Keratinocyte (primary cell): ENCODE measurements around the gene TMA7B. TPM values are rescaled to one million over a fixed set of nuclear protein-coding genes. Genes with fewer than 3 reads are reported as not detected.

Experiments
- DNase-seq: peaks from one replicate; pipeline ENCODE4 v3.0.0-alpha.2; 2011; ENCODE audit warnings: low read depth, missing footprints, low spot score
- FAIRE-seq: peaks from 2 replicates; lab custom pipeline; 2011; peaks lifted over from hg19 to GRCh38; lab: Jason Lieb, UNC
- H2AFZ ChIP-seq: 2 replicates; pipeline ENCODE4 v1.6.0; 2012; ENCODE audit warnings: low read length, control low read depth, inconsistent platforms; ENCODE audit not compliant: control insufficient read depth
- H3K27ac ChIP-seq: 2 replicates; pipeline ENCODE4 v1.5.1; 2011; ENCODE audit warnings: low read length; ENCODE audit not compliant: control insufficient read depth, insufficient read depth
- H3K27me3 ChIP-seq: 3 replicates; pipeline ENCODE4 v1.6.0; 2011; ENCODE audit warnings: low read length; ENCODE audit not compliant: control insufficient read depth, insufficient read depth; ENCODE audit errors: extremely low read depth
- H3K36me3 ChIP-seq, 2 experiments: 2 replicates in 1 of 2; 3 replicates in 1 of 2; pipeline ENCODE4 v1.5.1; 2011; ENCODE audit warnings: low read length in 2 of 2, mild to moderate bottlenecking in 1 of 2; ENCODE audit not compliant: control insufficient read depth in 2 of 2, insufficient read depth in 2 of 2; ENCODE audit errors: extremely low read depth in 1 of 2
- H3K4me1 ChIP-seq: 3 replicates; pipeline ENCODE4 v1.5.1; 2011; ENCODE audit warnings: low read length; ENCODE audit not compliant: control insufficient read depth, insufficient read depth; ENCODE audit errors: extremely low read depth
- H3K4me2 ChIP-seq: 3 replicates; pipeline ENCODE4 v1.6.0; 2011; ENCODE audit warnings: low read depth, low read length; ENCODE audit not compliant: control insufficient read depth, insufficient read depth; ENCODE audit errors: extremely low read depth
- H3K4me3 ChIP-seq, 3 experiments: fragments of 200-600 bp in 1 of 3; sonication (generic) in 1 of 3; 2 replicates in 2 of 3; 3 replicates in 1 of 3; pipeline ENCODE4 v1.5.1; 2011 to 2016; ENCODE audit warnings: low read length in 3 of 3, mild to moderate bottlenecking in 3 of 3, control low read depth in 2 of 3, inconsistent platforms in 1 of 3, low read depth in 1 of 3, mixed read lengths in 1 of 3, mixed run types in 1 of 3, moderate library complexity in 1 of 3; ENCODE audit not compliant: control insufficient read depth in 2 of 3, insufficient read depth in 2 of 3; ENCODE audit errors: extremely low read depth in 1 of 3
- H3K79me2 ChIP-seq: 2 replicates; pipeline ENCODE4 v1.6.0; 2012; ENCODE audit warnings: low read length; ENCODE audit not compliant: control insufficient read depth, insufficient read depth
- H3K9ac ChIP-seq: 3 replicates; pipeline ENCODE4 v1.6.0; 2011; ENCODE audit warnings: low read length; ENCODE audit not compliant: control insufficient read depth, insufficient read depth; ENCODE audit errors: extremely low read depth
- H3K9me1 ChIP-seq: 3 replicates; pipeline ENCODE4 v1.6.0; 2011; ENCODE audit warnings: low read length; ENCODE audit not compliant: control insufficient read depth, insufficient read depth; ENCODE audit errors: extremely low read depth
- H3K9me3 ChIP-seq: 2 replicates; pipeline ENCODE4 v1.5.1; 2012; ENCODE audit warnings: low read depth, low read length; ENCODE audit not compliant: control insufficient read depth
- H4K20me1 ChIP-seq: 3 replicates; pipeline ENCODE4 v1.6.0; 2011; ENCODE audit warnings: low read length; ENCODE audit not compliant: control insufficient read depth, insufficient read depth; ENCODE audit errors: extremely low read depth
- CTCF ChIP-seq, 3 experiments: IDR thresholded peaks in 1 of 3; conservative IDR thresholded peaks in 1 of 3; optimal IDR thresholded peaks in 1 of 3; 2 replicates in 2 of 3; 3 replicates in 1 of 3; pipeline versions ENCODE3 to v1.5.1; 2011; ENCODE audit warnings: low read length in 3 of 3, mild to moderate bottlenecking in 3 of 3, moderate library complexity in 2 of 3, control low read depth in 1 of 3, inconsistent platforms in 1 of 3; ENCODE audit not compliant: insufficient read depth in 2 of 3; ENCODE audit errors: extremely low read depth in 1 of 3
- EZH2 ChIP-seq: IDR thresholded peaks from one replicate; pipeline ENCODE4 v1.6.1; 2012; ENCODE audit warnings: inconsistent platforms, mild to moderate bottlenecking, low read length, moderate library complexity
- dilution Hi-C: fragments of 300-500 bp; cut with MboI; formaldehyde crosslinking; loops from one replicate; pipeline ENCODE4 v1.7.0; 2020; ENCODE audit warnings: low sequenced_read_pairs; ENCODE audit not compliant: extremely low pct_ligation_motif_present
- polyA plus RNA-seq, 5 experiments: library from polyadenylated mRNA; depleted of rRNA in 3 of 5; stranded (reverse) in 3 of 5; stranded (forward) in 1 of 5; unstranded in 1 of 5; fragments of >200 nt; gene quantifications; 1 replicate in 1 of 5; 2 replicates in 3 of 5; 3 replicates in 1 of 5; pipeline versions ENCODE4 v1.2.1 to v1.2.3, GENCODE V29; 2011 to 2012; ENCODE audit warnings: missing spikeins in 2 of 5, low read depth in 1 of 5, low replicate concordance in 1 of 5

TMA7B gene
- polyA plus RNA-seq, 1 donor (not counting 4 experiments of a cell fraction or from before 2014, with no cell fraction given): not detected

- no peak for TF ChIP-seq EZH2
- TF ChIP-seq CTCF (optimal IDR thresholded peaks at IDR 0.05 in 1 of 3, IDR thresholded peaks at IDR 0.05 in 1 of 3, conservative IDR thresholded peaks at IDR 0.05 in 1 of 3; ENCODE audit: extremely low read depth in 1 of 3, insufficient read depth in 2 of 3, low read length in 3 of 3): no peak
- FAIRE-seq: no peak
- dilution Hi-C loops: no loop called here
Measured at GRCh38 chr22:39932166-39932565, 28.0 kb upstream of the TMA7B start.

GRCh38 chr22:39932918-39933649 lies 27.1 kb upstream of the TMA7B start:
- dilution Hi-C loops: no loop called here
- H3K79me2 ChIP-seq: no peaks in the 10 kb centered on the region
- H3K36me3 ChIP-seq: no peaks in the 10 kb centered on the region
- DNase-seq (no peak), FAIRE-seq (no peak)
- peaks cover 12% of the 10 kb centered on the region for H3K4me1 ChIP-seq
- no peaks in the 10 kb centered on the region for H3K9me1 ChIP-seq
- no peak overlapping the region for H3K9ac ChIP-seq
- H3K4me3 ChIP-seq: no peak overlapping the region
- no peaks in the 10 kb centered on the region for H3K9me3 ChIP-seq
- H4K20me1 ChIP-seq: no peaks in the 10 kb centered on the region
- no peak overlapping the region for H2AFZ ChIP-seq
- no peak overlapping the region for H3K27ac ChIP-seq
- H3K4me2 ChIP-seq: no peak overlapping the region
- no peak for TF ChIP-seq EZH2
- TF ChIP-seq CTCF (optimal IDR thresholded peaks at IDR 0.05 in 1 of 3, IDR thresholded peaks at IDR 0.05 in 1 of 3, conservative IDR thresholded peaks at IDR 0.05 in 1 of 3; ENCODE audit: extremely low read depth in 1 of 3, insufficient read depth in 2 of 3, low read length in 3 of 3): peak; percentile 58 to 67 (median 63)
- H3K27me3 ChIP-seq: peaks cover 28% of the 10 kb centered on the region

More at GRCh38 chr22:39932166-39932565, 28.0 kb upstream of the TMA7B start:
- Histone ChIP-seq H3K4me1 (peaks cover 14% of the 10 kb centered on the region), H3K4me2 (no peak overlapping the region), H3K9me3 (no peaks in the 10 kb centered on the region), H3K27ac (no peak overlapping the region), H3K36me3 (no peaks in the 10 kb centered on the region), H3K79me2 (no peaks in the 10 kb centered on the region), H3K9me1 (no peaks in the 10 kb centered on the region), H3K4me3 (no peak overlapping the region), H2AFZ (no peak overlapping the region), H3K9ac (no peak overlapping the region), H3K27me3 (peaks cover 20% of the 10 kb centered on the region), H4K20me1 (no peaks in the 10 kb centered on the region)
- DNase-seq: no peak
